SK-N-SH (cell line): Measurements from ENCODE around the gene GADL1.

Experiments
- EZH2phosphoT487 ChIP-seq: fragments of 200-600 bp; sonication (generic); IDR thresholded peaks from 2 replicates; pipeline ENCODE4 v1.6.1; 2017; ENCODE audit warnings: low read depth, mixed run types, mild to moderate bottlenecking, antibody characterized with exemption, moderate library complexity, borderline replicate concordance
- GABPA ChIP-seq: IDR thresholded peaks from 2 replicates; pipeline ENCODE4 v1.4.0; 2012; ENCODE audit warnings: low read depth, mild to moderate bottlenecking
- JUND ChIP-seq: IDR thresholded peaks from 2 replicates; pipeline ENCODE4 v1.4.0; 2012
- POLR2AphosphoS5 ChIP-seq: IDR thresholded peaks from 2 replicates; pipeline ENCODE4 v1.6.1; 2012; ENCODE audit warnings: low read depth, low read length
- SMC3 ChIP-seq: IDR thresholded peaks from 2 replicates; pipeline ENCODE4 v1.6.1; 2012; ENCODE audit warnings: low read depth, low read length, improper control_type of control experiment
- TF ChIP-seq, protein P1 (sequence below): fragments of 150-350 bp; IDR thresholded peaks from 2 replicates; pipeline ENCODE4 v1.6.1; 2017; ENCODE audit warnings: antibody characterized with exemption, low read length, low read depth, borderline replicate concordance
- TF ChIP-seq, protein P2 (sequence below): fragments of 200-600 bp; sonication (generic); IDR thresholded peaks from 2 replicates; pipeline ENCODE4 v1.6.1; 2017; ENCODE audit warnings: antibody characterized with exemption, mild to moderate bottlenecking, moderate library complexity

DNA sequence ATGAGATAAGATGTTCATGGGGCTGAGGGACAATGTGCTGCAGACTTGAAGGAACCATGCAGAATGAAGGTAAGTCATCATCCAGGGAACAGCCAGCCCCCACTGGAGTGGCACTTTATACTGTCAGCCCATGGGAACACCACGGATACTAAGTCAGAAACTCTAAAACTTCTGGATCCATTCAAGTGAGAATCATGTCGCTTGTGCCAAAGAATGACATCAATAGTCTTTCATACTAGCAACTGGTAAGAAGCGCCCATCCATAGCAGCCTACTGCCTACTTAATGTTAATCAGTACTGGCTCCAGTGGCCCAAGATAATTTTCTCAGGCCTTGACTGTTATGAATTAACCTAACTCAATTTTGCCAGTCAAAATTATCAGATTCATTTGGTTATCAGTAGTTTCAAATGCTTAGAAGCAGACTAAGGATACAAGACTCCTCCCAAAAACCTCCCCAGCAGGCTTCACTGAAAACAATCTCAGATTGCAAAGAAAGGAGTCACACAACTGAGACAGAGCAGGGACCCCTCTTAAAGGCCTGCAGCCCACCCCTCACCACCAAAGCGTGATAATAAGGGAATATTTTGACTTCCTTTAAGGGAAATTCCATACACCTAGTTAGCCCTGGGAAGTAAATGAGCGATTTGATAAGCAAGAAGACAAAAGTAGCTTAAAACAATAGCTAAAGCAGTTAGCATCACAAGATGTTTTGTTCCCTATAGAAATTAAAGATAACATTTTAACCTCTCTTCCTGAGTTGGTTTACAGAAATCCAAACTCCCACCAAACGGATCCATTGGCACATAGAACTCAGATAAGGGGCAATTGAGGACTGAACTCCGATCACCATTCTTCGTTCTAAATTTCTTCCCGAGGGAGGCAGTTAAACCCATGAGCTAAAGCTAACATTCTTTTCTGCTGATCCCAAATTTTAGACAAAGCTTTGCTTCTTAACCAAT lies 189.2 kb downstream of the GADL1 start:
- TF ChIP-seq, protein P1, sequence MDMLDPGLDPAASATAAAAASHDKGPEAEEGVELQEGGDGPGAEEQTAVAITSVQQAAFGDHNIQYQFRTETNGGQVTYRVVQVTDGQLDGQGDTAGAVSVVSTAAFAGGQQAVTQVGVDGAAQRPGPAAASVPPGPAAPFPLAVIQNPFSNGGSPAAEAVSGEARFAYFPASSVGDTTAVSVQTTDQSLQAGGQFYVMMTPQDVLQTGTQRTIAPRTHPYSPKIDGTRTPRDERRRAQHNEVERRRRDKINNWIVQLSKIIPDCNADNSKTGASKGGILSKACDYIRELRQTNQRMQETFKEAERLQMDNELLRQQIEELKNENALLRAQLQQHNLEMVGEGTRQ: no peak
- TF ChIP-seq, protein P2, sequence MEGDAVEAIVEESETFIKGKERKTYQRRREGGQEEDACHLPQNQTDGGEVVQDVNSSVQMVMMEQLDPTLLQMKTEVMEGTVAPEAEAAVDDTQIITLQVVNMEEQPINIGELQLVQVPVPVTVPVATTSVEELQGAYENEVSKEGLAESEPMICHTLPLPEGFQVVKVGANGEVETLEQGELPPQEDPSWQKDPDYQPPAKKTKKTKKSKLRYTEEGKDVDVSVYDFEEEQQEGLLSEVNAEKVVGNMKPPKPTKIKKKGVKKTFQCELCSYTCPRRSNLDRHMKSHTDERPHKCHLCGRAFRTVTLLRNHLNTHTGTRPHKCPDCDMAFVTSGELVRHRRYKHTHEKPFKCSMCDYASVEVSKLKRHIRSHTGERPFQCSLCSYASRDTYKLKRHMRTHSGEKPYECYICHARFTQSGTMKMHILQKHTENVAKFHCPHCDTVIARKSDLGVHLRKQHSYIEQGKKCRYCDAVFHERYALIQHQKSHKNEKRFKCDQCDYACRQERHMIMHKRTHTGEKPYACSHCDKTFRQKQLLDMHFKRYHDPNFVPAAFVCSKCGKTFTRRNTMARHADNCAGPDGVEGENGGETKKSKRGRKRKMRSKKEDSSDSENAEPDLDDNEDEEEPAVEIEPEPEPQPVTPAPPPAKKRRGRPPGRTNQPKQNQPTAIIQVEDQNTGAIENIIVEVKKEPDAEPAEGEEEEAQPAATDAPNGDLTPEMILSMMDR: no peak
- TF ChIP-seq JUND: no peak
- TF ChIP-seq EZH2phosphoT487: no peak
- TF ChIP-seq SMC3: no peak
- no peak for TF ChIP-seq POLR2AphosphoS5
- TF ChIP-seq GABPA: no peak
